ENCODE results near the gene DUSP2. TPM values are rescaled to one million over a fixed set of nuclear protein-coding genes. Genes with fewer than 3 reads are reported as not detected.

The DUSP2 gene
- polyA plus RNA-seq, 3 donors = 48.4 to 392 (median 66.1) TPM

DNA sequence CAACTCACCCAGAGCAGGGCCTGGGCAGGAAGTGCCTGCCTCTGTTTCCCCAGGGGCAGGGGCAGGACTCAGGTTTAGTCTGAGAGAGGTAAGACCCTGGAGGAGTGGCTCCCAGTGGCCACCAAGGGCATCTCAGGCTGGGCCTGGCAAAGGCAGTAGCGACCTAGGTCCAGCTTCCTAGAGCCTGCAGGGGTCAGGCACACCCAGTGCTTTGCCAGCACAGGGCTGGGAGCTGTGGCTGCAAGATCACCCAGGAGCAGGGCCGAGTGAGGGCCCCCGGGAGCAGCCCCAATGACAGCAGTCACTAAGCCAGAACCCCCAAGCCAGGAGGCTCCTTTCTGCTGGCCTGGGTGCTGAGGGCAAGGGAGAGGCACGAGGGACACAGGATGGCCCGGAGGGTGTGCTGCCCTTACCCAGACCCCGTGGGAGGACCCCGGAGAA lies 8.8 kb upstream of the DUSP2 start:
- Histone ChIP-seq H3K79me2 (ENCODE audit: insufficient read depth, low read length) (no peaks in the 10 kb centered on the region), H3K4me2 (replicated peaks; ENCODE audit: extremely low read depth, low read length, poor library complexity, severe bottlenecking) (no peak overlapping the region), H3K36me3 (replicated peaks in 1 of 2; ENCODE audit: control insufficient read depth in 1 of 2, insufficient read depth in 2 of 2, low read length in 2 of 2) (no peaks in the 10 kb centered on the region), H3K4me3 (replicated peaks in 1 of 3; ENCODE audit: low read depth in 2 of 3, low read length in 3 of 3) (no peak overlapping the region), H3K9me3 (replicated peaks in 1 of 2; ENCODE audit: control insufficient read depth in 1 of 2, insufficient read depth in 1 of 2, low read length in 2 of 2) (no peaks in the 10 kb centered on the region), H3K9ac (ENCODE audit: insufficient read depth, low read length, poor library complexity, severe bottlenecking) (no peak overlapping the region), H3K27ac (ENCODE audit: low read depth in 1 of 2, low read length in 2 of 2) (no peak overlapping the region), H2AFZ (ENCODE audit: insufficient read depth, low read depth, low read length, poor library complexity, severe bottlenecking) (no peak overlapping the region), H4K20me1 (ENCODE audit: insufficient read depth, low read length) (no peaks in the 10 kb centered on the region), H3K27me3 (ENCODE audit: control insufficient read depth in 2 of 2, insufficient read depth in 2 of 2, low read length in 2 of 2) (no peaks in the 10 kb centered on the region), H3K4me1 (ENCODE audit: control insufficient read depth in 1 of 2, insufficient read depth in 2 of 2, low read length in 2 of 2) (peaks cover 19 to 23% of the 10 kb centered on the region in 2 donors)
- H3K27me3 Mint-ChIP-seq (ENCODE audit: low read depth in 3 of 3) = peaks cover 2 to 5% (median 3%) of the 10 kb centered on the region in 3 donors
- TF ChIP-seq, protein P1, sequence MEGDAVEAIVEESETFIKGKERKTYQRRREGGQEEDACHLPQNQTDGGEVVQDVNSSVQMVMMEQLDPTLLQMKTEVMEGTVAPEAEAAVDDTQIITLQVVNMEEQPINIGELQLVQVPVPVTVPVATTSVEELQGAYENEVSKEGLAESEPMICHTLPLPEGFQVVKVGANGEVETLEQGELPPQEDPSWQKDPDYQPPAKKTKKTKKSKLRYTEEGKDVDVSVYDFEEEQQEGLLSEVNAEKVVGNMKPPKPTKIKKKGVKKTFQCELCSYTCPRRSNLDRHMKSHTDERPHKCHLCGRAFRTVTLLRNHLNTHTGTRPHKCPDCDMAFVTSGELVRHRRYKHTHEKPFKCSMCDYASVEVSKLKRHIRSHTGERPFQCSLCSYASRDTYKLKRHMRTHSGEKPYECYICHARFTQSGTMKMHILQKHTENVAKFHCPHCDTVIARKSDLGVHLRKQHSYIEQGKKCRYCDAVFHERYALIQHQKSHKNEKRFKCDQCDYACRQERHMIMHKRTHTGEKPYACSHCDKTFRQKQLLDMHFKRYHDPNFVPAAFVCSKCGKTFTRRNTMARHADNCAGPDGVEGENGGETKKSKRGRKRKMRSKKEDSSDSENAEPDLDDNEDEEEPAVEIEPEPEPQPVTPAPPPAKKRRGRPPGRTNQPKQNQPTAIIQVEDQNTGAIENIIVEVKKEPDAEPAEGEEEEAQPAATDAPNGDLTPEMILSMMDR (IDR thresholded peaks at IDR 0.05) = no peak
- H3K27ac Mint-ChIP-seq = peak overlapping the region in 2 of 7 donors; percentile 6 to 38
- H3K9me3 Mint-ChIP-seq = no peaks in the 10 kb centered on the region
- H3K4me1 Mint-ChIP-seq = peaks cover 40% of the 10 kb centered on the region
- intact Hi-C loops (cut with micrococcal nuclease) = no loop called here
- DNase-seq = peak in 1 of 3 donors; percentile 27
- WGBS (ENCODE audit: insufficient coverage) = 100% methylated on average over 2 of the region's 7 CpGs
- H3K4me3 Mint-ChIP-seq = no peak overlapping the region
- no peaks in the 10 kb centered on the region for H3K36me3 Mint-ChIP-seq

DNA sequence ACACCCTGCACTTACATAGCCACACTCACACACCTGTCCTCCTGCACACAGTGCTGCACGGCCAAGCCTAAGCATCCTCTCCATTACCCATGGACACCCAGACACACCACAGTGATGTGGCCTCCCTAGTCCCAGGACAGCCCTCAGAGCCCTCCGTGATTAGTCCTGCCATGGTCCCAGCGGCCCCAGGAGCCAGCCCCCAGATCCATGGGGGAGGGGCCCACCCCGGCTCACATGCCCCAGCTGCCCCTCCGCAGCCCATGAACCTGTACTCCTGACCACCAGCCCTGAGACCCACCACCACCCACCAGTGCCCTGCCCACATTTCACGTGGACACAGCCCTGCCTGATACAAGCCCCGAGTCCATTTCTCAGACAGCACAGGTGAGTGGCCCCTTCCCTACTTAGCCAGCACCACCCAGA lies 8.1 kb upstream of the DUSP2 start:
- H3K27me3 ChIP-seq (ENCODE audit: control insufficient read depth in 2 of 2, insufficient read depth in 2 of 2, low read length in 2 of 2) = no peaks in the 10 kb centered on the region
- intact Hi-C loops (cut with micrococcal nuclease) = no loop called here
- H3K79me2 ChIP-seq (ENCODE audit: insufficient read depth, low read length) = no peaks in the 10 kb centered on the region
- no peak overlapping the region for H3K4me3 Mint-ChIP-seq
- no peak overlapping the region for H3K27ac ChIP-seq (ENCODE audit: low read depth in 1 of 2, low read length in 2 of 2)
- TF ChIP-seq, protein P1 (IDR thresholded peaks at IDR 0.05) = no peak
- H3K27ac Mint-ChIP-seq = peak overlapping the region in 4 of 7 donors; percentile 6 to 38 (median 16)
- H3K36me3 ChIP-seq (replicated peaks in 1 of 2; ENCODE audit: control insufficient read depth in 1 of 2, insufficient read depth in 2 of 2, low read length in 2 of 2) = no peaks in the 10 kb centered on the region
- no peak overlapping the region for H2AFZ ChIP-seq (ENCODE audit: insufficient read depth, low read depth, low read length, poor library complexity, severe bottlenecking)
- no peaks in the 10 kb centered on the region for H3K9me3 Mint-ChIP-seq
- H3K9me3 ChIP-seq (replicated peaks in 1 of 2; ENCODE audit: control insufficient read depth in 1 of 2, insufficient read depth in 1 of 2, low read length in 2 of 2) = no peaks in the 10 kb centered on the region
- peaks cover 23 to 24% of the 10 kb centered on the region in 2 donors for H3K4me1 ChIP-seq (ENCODE audit: control insufficient read depth in 1 of 2, insufficient read depth in 2 of 2, low read length in 2 of 2)
- no peak for DNase-seq
- 91% methylated on average over 6 of the region's 7 CpGs for WGBS (ENCODE audit: insufficient coverage)
- H4K20me1 ChIP-seq (ENCODE audit: insufficient read depth, low read length) = no peaks in the 10 kb centered on the region
- H3K4me2 ChIP-seq (replicated peaks; ENCODE audit: extremely low read depth, low read length, poor library complexity, severe bottlenecking) = no peak overlapping the region
- no peak overlapping the region for H3K4me3 ChIP-seq (replicated peaks in 1 of 3; ENCODE audit: low read depth in 2 of 3, low read length in 3 of 3)
- peaks cover 45% of the 10 kb centered on the region for H3K4me1 Mint-ChIP-seq
- no peak overlapping the region for H3K9ac ChIP-seq (ENCODE audit: insufficient read depth, low read length, poor library complexity, severe bottlenecking)
- H3K36me3 Mint-ChIP-seq = peaks cover 0 to under 1% of the 10 kb centered on the region in 2 donors
- H3K27me3 Mint-ChIP-seq (ENCODE audit: low read depth in 3 of 3) = peaks cover 2 to 5% (median 3%) of the 10 kb centered on the region in 3 donors
